ENCODE data around the gene UBE3A.

UBE3A gene

DNA sequence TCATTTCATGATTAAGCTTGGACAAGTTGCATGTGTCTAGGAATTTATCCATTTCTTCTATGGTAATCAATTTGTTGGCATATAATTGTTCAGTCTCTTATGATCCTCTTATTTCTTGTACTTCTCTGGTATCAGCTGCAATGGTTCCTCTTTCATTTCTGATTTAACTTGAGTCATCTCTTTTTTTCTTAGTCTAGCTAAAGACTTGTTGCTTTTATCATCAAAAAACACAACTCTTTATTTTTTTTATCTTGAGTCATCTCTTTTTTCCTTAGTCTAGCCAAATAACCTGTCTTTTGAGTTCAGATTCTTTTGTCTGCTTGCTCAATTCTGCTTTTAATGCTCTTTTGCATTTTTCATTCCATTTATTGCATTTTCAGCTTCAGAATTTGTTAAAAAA, 37.3 kb downstream of the UBE3A start:
- TF ChIP-seq, protein P1, sequence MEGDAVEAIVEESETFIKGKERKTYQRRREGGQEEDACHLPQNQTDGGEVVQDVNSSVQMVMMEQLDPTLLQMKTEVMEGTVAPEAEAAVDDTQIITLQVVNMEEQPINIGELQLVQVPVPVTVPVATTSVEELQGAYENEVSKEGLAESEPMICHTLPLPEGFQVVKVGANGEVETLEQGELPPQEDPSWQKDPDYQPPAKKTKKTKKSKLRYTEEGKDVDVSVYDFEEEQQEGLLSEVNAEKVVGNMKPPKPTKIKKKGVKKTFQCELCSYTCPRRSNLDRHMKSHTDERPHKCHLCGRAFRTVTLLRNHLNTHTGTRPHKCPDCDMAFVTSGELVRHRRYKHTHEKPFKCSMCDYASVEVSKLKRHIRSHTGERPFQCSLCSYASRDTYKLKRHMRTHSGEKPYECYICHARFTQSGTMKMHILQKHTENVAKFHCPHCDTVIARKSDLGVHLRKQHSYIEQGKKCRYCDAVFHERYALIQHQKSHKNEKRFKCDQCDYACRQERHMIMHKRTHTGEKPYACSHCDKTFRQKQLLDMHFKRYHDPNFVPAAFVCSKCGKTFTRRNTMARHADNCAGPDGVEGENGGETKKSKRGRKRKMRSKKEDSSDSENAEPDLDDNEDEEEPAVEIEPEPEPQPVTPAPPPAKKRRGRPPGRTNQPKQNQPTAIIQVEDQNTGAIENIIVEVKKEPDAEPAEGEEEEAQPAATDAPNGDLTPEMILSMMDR (conservative IDR thresholded peaks at IDR 0.05; ENCODE audit: low read depth), result no peak
- CTCF ChIA-PET, result no interaction called here
- POLR2A ChIA-PET (ENCODE audit: low non-redundant PET), result no interaction called here
- DNase-seq (ENCODE audit: low spot score), result no peak
- H3K27ac ChIP-seq, result no peak overlapping the region

DNA sequence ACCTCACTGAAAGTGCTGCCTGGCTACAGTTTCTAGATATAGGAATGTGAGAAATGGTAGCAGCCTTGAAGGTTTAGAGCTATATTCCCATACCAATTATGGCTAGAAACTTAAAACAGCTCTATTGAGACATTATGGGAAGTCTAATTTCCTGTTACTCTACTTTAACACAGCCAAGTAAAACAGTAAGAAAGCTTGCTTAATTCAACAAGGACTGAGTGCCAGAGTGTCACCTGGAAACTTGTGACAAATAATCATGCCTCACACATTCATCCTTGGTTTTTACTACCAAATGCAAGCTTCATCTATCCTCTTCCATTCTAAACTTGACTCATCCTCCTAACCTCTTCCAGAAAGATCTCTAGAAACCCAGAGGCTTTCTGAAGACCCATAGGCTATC, 41.7 kb downstream of the UBE3A start:
- DNase-seq (ENCODE audit: low spot score), result no peak
- TF ChIP-seq, protein P1 (conservative IDR thresholded peaks at IDR 0.05; ENCODE audit: low read depth), result no peak
- POLR2A ChIA-PET (ENCODE audit: low non-redundant PET), result no interaction called here
- CTCF ChIA-PET, result no interaction called here
- H3K27ac ChIP-seq, result no peak overlapping the region

DNA sequence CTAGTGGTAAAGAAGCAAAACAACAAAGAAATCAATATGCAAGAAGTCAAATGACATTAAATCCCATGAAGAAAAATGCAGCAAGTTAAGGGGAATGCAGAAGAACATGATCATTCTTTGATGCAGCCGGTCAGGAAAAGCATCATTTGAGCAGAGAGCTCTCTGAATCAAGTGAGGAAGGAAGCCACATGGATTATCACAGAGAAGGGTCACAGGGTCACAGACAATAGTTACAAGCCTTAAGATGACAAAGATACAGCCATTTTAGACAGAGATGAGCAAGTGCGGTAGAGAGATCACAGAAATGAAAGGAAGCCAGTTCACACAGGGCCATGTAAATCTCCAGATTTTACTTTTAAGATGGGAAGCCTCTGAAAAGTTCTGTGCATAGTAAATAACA, 43.9 kb downstream of the UBE3A start:
- CTCF ChIA-PET, result no interaction called here
- TF ChIP-seq, protein P1 (conservative IDR thresholded peaks at IDR 0.05; ENCODE audit: low read depth), result no peak

DNA sequence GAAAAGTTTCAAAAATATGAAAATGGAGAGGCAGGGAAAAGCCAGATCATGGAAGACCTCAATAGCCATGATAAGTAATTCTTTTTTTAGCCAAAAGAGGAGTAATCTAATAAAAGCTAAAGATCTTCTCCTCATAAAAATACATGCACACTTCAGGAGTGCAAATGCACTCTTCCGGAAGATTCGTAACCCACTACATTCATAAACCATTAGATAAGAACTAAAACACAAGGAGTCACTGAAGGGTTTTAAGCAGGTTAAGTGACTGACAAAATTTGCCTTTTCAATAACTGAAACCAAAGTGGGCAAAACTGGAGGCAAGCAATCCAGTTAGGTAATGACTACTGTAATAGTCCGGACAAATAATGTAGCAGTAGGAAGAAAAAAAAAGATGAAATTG, 46.0 kb downstream of the UBE3A start:
- POLR2A ChIA-PET (ENCODE audit: low non-redundant PET), result no interaction called here
- DNase-seq (ENCODE audit: low spot score), result no peak
- no peak overlapping the region for H3K27ac ChIP-seq
- TF ChIP-seq, protein P1 (conservative IDR thresholded peaks at IDR 0.05; ENCODE audit: low read depth), result no peak
- CTCF ChIA-PET, result no interaction called here

More for the DNA sequence above, 43.9 kb downstream of the UBE3A start:
- no peak overlapping the region for H3K27ac ChIP-seq
- DNase-seq (ENCODE audit: low spot score), result no peak
- POLR2A ChIA-PET (ENCODE audit: low non-redundant PET), result no interaction called here

DNA sequence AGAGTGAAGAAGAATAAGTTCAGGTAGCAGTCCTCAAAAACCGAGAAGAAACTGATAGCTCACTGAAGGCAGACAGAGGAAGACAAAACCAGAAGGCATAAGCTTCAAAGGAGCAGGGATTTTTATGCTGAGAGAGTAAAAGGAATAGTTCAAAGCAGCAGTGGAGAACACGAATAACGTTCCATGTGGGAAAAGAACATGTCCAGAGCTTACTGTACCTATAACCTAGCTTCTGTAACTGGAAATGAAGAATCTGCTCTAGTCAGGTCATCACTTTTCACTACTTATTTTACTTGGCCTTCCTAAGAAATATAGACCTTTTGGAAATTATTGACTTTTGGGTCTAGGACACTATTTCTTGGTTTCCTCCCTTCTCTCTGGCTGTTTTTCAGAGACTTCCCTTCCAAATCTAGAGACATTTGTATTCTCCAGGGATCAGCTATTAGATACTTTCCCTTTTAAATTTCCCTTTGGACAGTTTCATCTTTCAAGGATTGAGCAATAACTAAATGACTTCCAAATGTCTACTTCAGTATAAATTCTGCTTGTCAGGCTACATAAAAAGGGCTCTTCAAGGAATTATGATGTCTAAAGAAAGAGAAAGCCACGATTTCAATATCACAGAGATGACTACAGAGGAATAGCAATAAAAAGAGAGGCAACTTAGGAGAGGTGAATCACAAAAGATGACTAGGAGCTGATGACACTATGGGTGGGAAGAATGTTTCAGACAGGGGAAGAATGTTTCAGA, 46.7 kb downstream of the UBE3A start:
- CTCF ChIA-PET, result no interaction called here
- TF ChIP-seq, protein P1 (conservative IDR thresholded peaks at IDR 0.05; ENCODE audit: low read depth), result no peak
- DNase-seq (ENCODE audit: low spot score), result peak; percentile 52
- H3K27ac ChIP-seq, result no peak overlapping the region
- POLR2A ChIA-PET (ENCODE audit: low non-redundant PET), result no interaction called here

DNA sequence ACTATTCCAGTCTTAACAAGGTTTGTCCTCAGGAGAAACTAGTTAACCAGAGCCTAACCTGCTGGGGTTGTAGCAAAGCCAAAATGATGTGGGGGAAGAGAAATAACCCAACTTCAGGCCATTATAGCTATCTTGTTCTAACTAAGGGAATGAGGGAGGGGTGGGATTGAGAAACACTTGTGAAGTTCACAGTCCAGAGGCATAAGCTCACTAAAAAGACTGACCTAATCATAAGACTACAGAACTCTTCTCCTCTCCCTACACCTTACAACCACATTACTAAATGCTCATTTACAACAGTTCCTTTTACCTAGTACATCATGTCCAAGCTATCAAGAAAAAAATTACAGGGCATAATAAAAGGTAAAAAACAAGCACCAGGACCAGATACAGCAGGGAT, 52.8 kb downstream of the UBE3A start:
- POLR2A ChIA-PET (ENCODE audit: low non-redundant PET), result no interaction called here
- no peak overlapping the region for H3K27ac ChIP-seq
- no peak for DNase-seq (ENCODE audit: low spot score)
- TF ChIP-seq, protein P1 (conservative IDR thresholded peaks at IDR 0.05; ENCODE audit: low read depth), result no peak
- CTCF ChIA-PET, result interaction anchor here (0.8 kb wide), 1 partner anchor 25 kb away, joined by 3 read pairs; no protein-coding TSS in a partner anchor

All from RWPE1 (cell line).